Measurements from ENCODE around the gene TOX2. TPM values are rescaled to one million over a fixed set of nuclear protein-coding genes. Genes with fewer than 3 reads are reported as not detected.

TOX2 gene
- total RNA-seq, 2 donors from 2014 or later = 4.0 to 6.1 TPM

DNA sequence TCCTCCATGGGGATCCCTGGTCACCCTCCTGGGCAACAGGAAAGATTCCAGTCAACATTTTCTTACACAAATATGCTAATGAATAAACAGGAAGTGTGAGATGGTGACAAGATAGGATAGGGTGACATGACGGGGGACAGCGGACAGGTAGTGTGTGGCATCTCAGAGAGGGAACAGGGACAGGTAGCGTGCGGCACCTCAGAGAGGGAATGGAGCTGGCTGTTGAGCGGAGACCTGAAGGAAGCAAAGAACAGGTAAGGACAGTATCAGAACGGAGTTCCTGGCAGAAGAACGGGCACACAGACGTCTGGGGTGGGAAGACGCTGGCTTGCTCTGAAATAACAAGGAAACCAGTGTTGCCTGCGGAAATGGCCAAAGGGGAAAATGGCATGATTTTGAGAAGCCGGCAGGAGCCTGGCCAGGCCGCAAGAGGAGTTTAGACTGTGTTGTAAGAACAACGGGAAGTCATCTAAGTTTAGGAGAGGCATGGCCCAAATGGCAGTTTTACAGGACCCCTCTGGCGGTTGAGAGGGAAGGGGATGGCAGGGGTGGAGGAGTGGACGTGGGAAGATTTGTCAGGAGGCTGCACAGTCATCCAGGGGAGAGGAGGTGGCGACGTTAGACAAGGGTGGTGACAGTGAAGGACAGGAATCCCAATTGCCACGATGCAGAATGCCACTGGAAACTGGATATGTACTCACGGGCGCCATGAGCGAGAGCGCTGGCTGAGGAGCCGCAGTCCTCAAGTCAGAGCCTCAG is 160.7 kb downstream of the TOX2 start:
- intact Hi-C loops (cut with DNase I) = loop anchor here (10.0 kb wide), 1 partner anchor 231 kb away; no protein-coding TSS in a partner anchor
- Histone ChIP-seq H3K9me3 (no peaks in the 10 kb centered on the region), H3K27ac (no peak overlapping the region), H3K4me3 (no peak overlapping the region), H3K27me3 (no peaks in the 10 kb centered on the region), H3K9ac (ENCODE audit: low read depth in 2 of 2, low read length in 2 of 2) (no peak overlapping the region), H3K4me1 (no peaks in the 10 kb centered on the region), H3K36me3 (no peaks in the 10 kb centered on the region)
- TF ChIP-seq, protein P1, sequence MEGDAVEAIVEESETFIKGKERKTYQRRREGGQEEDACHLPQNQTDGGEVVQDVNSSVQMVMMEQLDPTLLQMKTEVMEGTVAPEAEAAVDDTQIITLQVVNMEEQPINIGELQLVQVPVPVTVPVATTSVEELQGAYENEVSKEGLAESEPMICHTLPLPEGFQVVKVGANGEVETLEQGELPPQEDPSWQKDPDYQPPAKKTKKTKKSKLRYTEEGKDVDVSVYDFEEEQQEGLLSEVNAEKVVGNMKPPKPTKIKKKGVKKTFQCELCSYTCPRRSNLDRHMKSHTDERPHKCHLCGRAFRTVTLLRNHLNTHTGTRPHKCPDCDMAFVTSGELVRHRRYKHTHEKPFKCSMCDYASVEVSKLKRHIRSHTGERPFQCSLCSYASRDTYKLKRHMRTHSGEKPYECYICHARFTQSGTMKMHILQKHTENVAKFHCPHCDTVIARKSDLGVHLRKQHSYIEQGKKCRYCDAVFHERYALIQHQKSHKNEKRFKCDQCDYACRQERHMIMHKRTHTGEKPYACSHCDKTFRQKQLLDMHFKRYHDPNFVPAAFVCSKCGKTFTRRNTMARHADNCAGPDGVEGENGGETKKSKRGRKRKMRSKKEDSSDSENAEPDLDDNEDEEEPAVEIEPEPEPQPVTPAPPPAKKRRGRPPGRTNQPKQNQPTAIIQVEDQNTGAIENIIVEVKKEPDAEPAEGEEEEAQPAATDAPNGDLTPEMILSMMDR (IDR thresholded peaks at IDR 0.05) = no peak
- no peak for DNase-seq

DNA sequence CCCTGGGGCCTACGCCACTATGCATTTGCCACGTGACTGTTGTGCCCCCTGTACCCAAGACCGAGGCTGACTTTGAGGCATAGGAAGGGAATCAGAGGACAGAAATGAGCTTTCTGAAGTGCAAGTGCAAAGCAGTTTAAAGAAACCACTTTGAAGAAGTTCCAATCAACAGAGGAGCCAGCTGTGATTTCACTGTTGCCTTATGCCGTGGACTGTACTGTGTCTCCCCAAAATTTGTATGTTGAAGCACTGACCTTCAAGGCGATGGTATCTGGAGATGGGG is 161.2 kb downstream of the TOX2 start:
- no peaks in the 10 kb centered on the region for H3K27me3 ChIP-seq
- DNase-seq = no peak
- H3K4me3 ChIP-seq = no peak overlapping the region
- TF ChIP-seq, protein P1 (IDR thresholded peaks at IDR 0.05) = no peak
- no peak overlapping the region for H3K27ac ChIP-seq
- no peaks in the 10 kb centered on the region for H3K36me3 ChIP-seq
- intact Hi-C loops (cut with DNase I) = loop anchor here (10.0 kb wide), 1 partner anchor 231 kb away; no protein-coding TSS in a partner anchor
- no peaks in the 10 kb centered on the region for H3K4me1 ChIP-seq
- H3K9ac ChIP-seq (ENCODE audit: low read depth in 2 of 2, low read length in 2 of 2) = no peak overlapping the region
- no peaks in the 10 kb centered on the region for H3K9me3 ChIP-seq

DNA sequence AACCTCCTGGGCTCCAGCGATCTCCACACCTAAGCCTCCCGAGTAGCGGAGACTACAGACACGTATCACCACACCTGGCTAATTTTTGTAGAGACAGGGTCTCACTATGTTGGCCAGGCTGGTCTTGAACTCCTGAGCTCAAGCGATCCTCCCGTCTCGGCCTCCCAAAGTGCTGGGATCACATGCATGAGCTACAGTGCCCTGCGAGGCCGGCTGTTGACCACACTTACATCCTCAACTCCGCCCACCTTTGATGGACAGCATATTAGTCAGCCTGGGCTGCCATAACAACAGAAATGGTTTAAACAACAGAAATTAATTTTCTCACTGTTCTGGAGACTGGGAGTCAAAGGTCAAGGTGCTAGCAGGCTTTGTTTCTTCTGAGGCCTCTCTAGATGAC is 164.6 kb downstream of the TOX2 start:
- TF ChIP-seq, protein P1 (IDR thresholded peaks at IDR 0.05) = no peak
- Histone ChIP-seq H3K27me3 (no peaks in the 10 kb centered on the region), H3K36me3 (no peaks in the 10 kb centered on the region), H3K4me3 (no peak overlapping the region), H3K9me3 (no peaks in the 10 kb centered on the region), H3K4me1 (no peaks in the 10 kb centered on the region), H3K27ac (no peak overlapping the region), H3K9ac (ENCODE audit: low read depth in 2 of 2, low read length in 2 of 2) (no peak overlapping the region)
- DNase-seq = no peak
- intact Hi-C loops (cut with DNase I) = loop anchor here (10.0 kb wide), 1 partner anchor 234 kb away; no protein-coding TSS in a partner anchor

DNA sequence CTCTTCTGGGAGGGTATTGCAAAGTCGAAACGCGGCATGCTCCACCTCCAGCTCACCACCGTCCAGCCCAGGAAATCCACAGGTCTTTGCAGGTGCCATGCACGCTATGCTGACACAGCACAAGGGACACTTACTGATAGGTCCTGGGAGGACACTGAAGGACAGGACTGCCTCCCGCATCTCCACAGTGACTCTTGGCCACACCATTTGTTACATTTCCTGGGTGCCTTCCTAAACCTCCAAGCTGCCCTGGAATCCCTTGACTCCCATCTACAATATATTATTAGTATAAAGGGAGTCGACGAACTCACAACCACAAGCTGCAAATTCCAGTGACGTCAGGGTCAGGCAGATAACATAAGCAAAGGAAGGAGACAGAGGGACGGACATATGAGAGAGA is 165.4 kb downstream of the TOX2 start:
- no peaks in the 10 kb centered on the region for H3K9me3 ChIP-seq
- no peaks in the 10 kb centered on the region for H3K27me3 ChIP-seq
- H3K4me1 ChIP-seq = no peaks in the 10 kb centered on the region
- H3K4me3 ChIP-seq = no peak overlapping the region
- intact Hi-C loops (cut with DNase I) = loop anchor here (1.0 to 5.0 kb wide), 2 partner anchors 98 to 331 kb away; no protein-coding TSS in a partner anchor
- TF ChIP-seq, protein P1 (IDR thresholded peaks at IDR 0.05) = no peak
- no peak for DNase-seq
- no peak overlapping the region for H3K27ac ChIP-seq
- H3K9ac ChIP-seq (ENCODE audit: low read depth in 2 of 2, low read length in 2 of 2) = no peak overlapping the region
- no peaks in the 10 kb centered on the region for H3K36me3 ChIP-seq

DNA sequence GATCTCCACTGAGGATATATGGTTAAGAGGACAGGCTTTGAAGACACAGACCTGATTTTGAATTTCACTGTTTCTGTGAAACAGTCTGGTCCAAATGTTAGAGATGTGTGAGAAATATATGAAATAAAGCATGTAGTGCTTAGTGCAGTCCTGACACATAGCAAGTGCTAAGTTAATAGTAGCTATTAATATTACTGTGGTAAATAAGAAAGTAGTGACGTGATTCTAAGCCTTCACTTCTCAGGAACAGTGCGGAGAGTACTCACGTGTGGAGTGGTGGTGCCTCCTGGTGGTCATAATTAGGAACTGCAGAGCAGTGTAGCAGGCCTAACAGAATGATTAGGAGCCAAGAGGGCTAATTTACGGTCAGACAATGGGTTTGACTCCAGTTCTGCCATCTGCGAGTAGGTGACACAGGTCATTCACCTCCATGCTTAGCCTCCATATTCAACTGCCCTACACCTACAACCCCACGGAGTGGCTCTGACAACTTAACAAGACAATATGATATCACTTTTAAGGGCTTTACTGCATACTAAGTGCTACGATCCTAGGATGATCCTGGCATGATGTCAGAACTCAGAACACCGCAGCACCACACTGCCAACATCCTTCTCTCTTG is 166.1 kb downstream of the TOX2 start:
- Histone ChIP-seq H3K36me3 (no peaks in the 10 kb centered on the region), H3K4me1 (no peaks in the 10 kb centered on the region), H3K9me3 (no peaks in the 10 kb centered on the region), H3K27me3 (no peaks in the 10 kb centered on the region), H3K27ac (no peak overlapping the region), H3K9ac (ENCODE audit: low read depth in 2 of 2, low read length in 2 of 2) (no peak overlapping the region), H3K4me3 (no peak overlapping the region)
- TF ChIP-seq, protein P1 (IDR thresholded peaks at IDR 0.05) = peak; percentile 99
- DNase-seq = peak; percentile 83
- intact Hi-C loops (cut with DNase I) = loop anchor here (1.0 to 5.0 kb wide), 2 partner anchors 98 to 331 kb away; no protein-coding TSS in a partner anchor
